ENCODE data around the gene ARHGEF10L.

Gene ARHGEF10L

GRCh38 chr1:17523321-17524041, 16.0 kb upstream of the ARHGEF10L start:
- DNase-seq = no peak

GRCh38 chr1:17524645-17525044, 14.9 kb upstream of the ARHGEF10L start:
- no peak for DNase-seq

- DNase-seq = no peak
Observed at GRCh38 chr1:17525996-17526686, 13.4 kb upstream of the ARHGEF10L start.

GRCh38 chr1:17527036-17527914, 12.2 kb upstream of the ARHGEF10L start:
- no peak for DNase-seq

GRCh38 chr1:17529381-17529780, 10.1 kb upstream of the ARHGEF10L start:
- no peak for DNase-seq

GRCh38 chr1:17531343-17531681, 8.2 kb upstream of the ARHGEF10L start:
- no peak for DNase-seq

- no peak for DNase-seq
Observed at GRCh38 chr1:17531682-17532487, 7.6 kb upstream of the ARHGEF10L start.

GRCh38 chr1:17533201-17533600, 6.3 kb upstream of the ARHGEF10L start:
- no peak for DNase-seq

- no peak for DNase-seq
Observed at GRCh38 chr1:17535300-17535936, 4.1 kb upstream of the ARHGEF10L start.

GRCh38 chr1:17538010-17538409, 1.5 kb upstream of the ARHGEF10L start:
- no peak for DNase-seq

GRCh38 chr1:17538428-17539117, 925 bp upstream of the ARHGEF10L start:
- no peak for DNase-seq

GRCh38 chr1:17539118-17539476, 401 bp upstream of the ARHGEF10L start:
- no peak for DNase-seq

GRCh38 chr1:17540255-17541001, 930 bp downstream of the ARHGEF10L start:
- DNase-seq = peak; percentile 54

- DNase-seq = no peak
Observed at GRCh38 chr1:17542645-17543044, 3.1 kb downstream of the ARHGEF10L start.

GRCh38 chr1:17544776-17545350, 5.4 kb downstream of the ARHGEF10L start:
- DNase-seq = no peak

GRCh38 chr1:17545356-17545755, 5.9 kb downstream of the ARHGEF10L start:
- peak; percentile 63 for DNase-seq

GRCh38 chr1:17546946-17547670, 7.6 kb downstream of the ARHGEF10L start:
- DNase-seq = no peak

- no peak for DNase-seq
Observed at GRCh38 chr1:17549384-17549783, 9.9 kb downstream of the ARHGEF10L start.

GRCh38 chr1:17550729-17551584, 11.5 kb downstream of the ARHGEF10L start:
- DNase-seq = peak; percentile 25

Measured in fibroblast of skin of right biceps (primary cell).